Body of pancreas (tissue), 4 donors: Measurements from ENCODE around the gene CNTNAP2. TPM values are rescaled to one million over a fixed set of nuclear protein-coding genes. Genes with fewer than 3 reads are reported as not detected.

Source experiments
- ATAC-seq: fragments of 150-250 bp; one replicate; pipeline ENCODE4 v1.9.1; 2016
- DNase-seq, 4 donors: peaks; one replicate each; pipeline ENCODE4 v3.0.0-alpha.2; 2019
- H3K27ac ChIP-seq, 4 donors: fragments of 200-600 bp; sonication (generic); 1 replicate in 3 of 4; 2 replicates in 1 of 4; pipeline versions ENCODE4 v1.5.1 to v1.6.1; 2016 to 2019; ENCODE audit warnings: mild to moderate bottlenecking in 1 of 4, mixed read lengths in 1 of 4, moderate library complexity in 1 of 4
- H3K27me3 ChIP-seq, 2 donors: fragments of 200-600 bp; sonication (generic); one replicate each; pipeline ENCODE4 v1.6.0; 2016; ENCODE audit warnings: mild to moderate bottlenecking in 1 of 2
- H3K36me3 ChIP-seq, 2 donors: fragments of 200-600 bp; sonication (generic); replicated peaks in 1 of 2; 2 replicates each; pipeline ENCODE4 v1.5.1; 2016; ENCODE audit warnings: low read depth in 2 of 2; ENCODE audit not compliant: insufficient read depth in 1 of 2
- H3K4me1 ChIP-seq: fragments of 200-600 bp; sonication (generic); one replicate; pipeline ENCODE4 v1.6.0; 2016
- H3K4me3 ChIP-seq, 2 donors: fragments of 200-600 bp; sonication (generic); 1 replicate in 1 of 2; 2 replicates in 1 of 2; pipeline ENCODE4 v1.5.1; 2016 to 2019
- H3K9me3 ChIP-seq, 3 donors: fragments of 200-600 bp; sonication (generic); 1 replicate in 2 of 3; 2 replicates in 1 of 3; pipeline ENCODE4 v1.5.1; 2016
- POLR2A ChIP-seq, 3 donors: fragments of 450-650 bp; IDR thresholded peaks; one replicate each; pipeline ENCODE4 v1.6.1; 2016; ENCODE audit warnings: antibody characterized with exemption in 3 of 3, mild to moderate bottlenecking in 2 of 3
- WGBS, 2 donors: methylation state at CpG; one replicate each; pipeline ENCODE4 v1.1.5; 2017; 5-methylcytosine and 5-hydroxymethylcytosine counted together
- intact Hi-C: fragments of 100-400 bp; cut with DNase I; formaldehyde crosslinking; loops from one replicate; pipeline ENCODE4 v1.15.1; 2023
- total RNA-seq, 2 donors: library from RNA; depleted of rRNA; stranded (reverse); fragments of >200 nt; gene quantifications; one replicate each; pipeline ENCODE4 v1.1.0, GENCODE V29; 2016
- TF ChIP-seq, protein P1 (sequence below), 7 experiments: fragments of 450-650 bp in 4 of 7; fragments of 200-600 bp in 3 of 7; sonication (generic) in 3 of 7; IDR thresholded peaks; one replicate each; pipeline ENCODE4 v1.5.1; 2016 to 2019; ENCODE audit warnings: antibody characterized with exemption in 7 of 7

The CNTNAP2 gene
- total RNA-seq, 2 donors from 2014 or later: 1.0 TPM; not detected in 1

DNA sequence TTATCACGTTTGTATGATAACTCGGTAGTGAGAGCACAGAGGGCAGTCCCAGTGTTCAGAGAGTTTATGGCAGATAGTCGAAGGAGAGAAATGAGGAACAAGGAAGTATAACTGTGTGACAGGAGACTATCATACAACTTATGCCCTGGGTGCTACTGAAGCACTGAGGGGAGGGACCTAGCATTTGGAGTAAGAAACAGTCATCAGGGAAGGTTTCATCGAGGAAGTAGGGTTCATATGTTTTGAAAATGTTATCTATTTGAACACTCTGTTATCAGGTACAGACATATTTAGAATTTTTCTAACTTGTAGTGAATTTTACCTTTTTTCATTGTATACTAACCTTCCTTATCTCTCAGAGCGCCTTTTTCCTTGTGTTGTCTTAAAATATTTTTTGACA, 1259.6 kb downstream of the CNTNAP2 start:
- Histone ChIP-seq H3K9me3 (no peaks in the 10 kb centered on the region), H3K27ac (no peak overlapping the region), H3K4me1 (no peaks in the 10 kb centered on the region), H3K36me3 (no peaks in the 10 kb centered on the region), H3K27me3 (no peaks in the 10 kb centered on the region), H3K4me3 (no peak overlapping the region)
- TF ChIP-seq, protein P1, sequence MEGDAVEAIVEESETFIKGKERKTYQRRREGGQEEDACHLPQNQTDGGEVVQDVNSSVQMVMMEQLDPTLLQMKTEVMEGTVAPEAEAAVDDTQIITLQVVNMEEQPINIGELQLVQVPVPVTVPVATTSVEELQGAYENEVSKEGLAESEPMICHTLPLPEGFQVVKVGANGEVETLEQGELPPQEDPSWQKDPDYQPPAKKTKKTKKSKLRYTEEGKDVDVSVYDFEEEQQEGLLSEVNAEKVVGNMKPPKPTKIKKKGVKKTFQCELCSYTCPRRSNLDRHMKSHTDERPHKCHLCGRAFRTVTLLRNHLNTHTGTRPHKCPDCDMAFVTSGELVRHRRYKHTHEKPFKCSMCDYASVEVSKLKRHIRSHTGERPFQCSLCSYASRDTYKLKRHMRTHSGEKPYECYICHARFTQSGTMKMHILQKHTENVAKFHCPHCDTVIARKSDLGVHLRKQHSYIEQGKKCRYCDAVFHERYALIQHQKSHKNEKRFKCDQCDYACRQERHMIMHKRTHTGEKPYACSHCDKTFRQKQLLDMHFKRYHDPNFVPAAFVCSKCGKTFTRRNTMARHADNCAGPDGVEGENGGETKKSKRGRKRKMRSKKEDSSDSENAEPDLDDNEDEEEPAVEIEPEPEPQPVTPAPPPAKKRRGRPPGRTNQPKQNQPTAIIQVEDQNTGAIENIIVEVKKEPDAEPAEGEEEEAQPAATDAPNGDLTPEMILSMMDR (IDR thresholded peaks at IDR 0.05): no peak
- TF ChIP-seq POLR2A (IDR thresholded peaks at IDR 0.05): no peak
- 41 to 49% methylated on average over 5 of the region's 5 CpGs for WGBS, 2 donors
- DNase-seq (no peak), ATAC-seq (no peak)
- intact Hi-C loops: no loop called here

DNA sequence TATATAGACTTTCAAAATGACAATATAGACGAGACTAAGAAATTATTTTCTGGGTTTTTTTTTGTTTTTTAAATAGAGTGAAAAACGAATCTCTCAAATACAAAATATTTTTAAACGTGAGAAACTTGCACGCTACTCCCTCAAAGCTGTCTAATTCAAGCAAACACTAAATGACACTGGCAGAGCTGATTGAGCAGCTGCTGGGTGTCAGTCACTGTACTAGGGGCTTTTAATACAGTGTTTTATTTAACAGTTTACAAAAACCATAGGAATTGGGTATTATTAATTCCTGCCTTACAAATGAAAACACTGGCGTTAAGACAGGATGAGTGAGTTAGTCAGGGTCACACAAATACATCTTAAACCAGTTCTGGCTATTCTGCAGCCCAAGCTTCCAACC, 1264.3 kb downstream of the CNTNAP2 start:
- no peaks in the 10 kb centered on the region for H3K9me3 ChIP-seq
- 62 to 67% methylated on average over 5 of the region's 5 CpGs for WGBS, 2 donors
- H3K4me1 ChIP-seq: no peaks in the 10 kb centered on the region
- TF ChIP-seq, protein P1 (IDR thresholded peaks at IDR 0.05): no peak
- TF ChIP-seq POLR2A (IDR thresholded peaks at IDR 0.05): no peak
- H3K36me3 ChIP-seq: no peaks in the 10 kb centered on the region
- DNase-seq: no peak
- intact Hi-C loops: no loop called here
- no peak overlapping the region for H3K27ac ChIP-seq
- H3K4me3 ChIP-seq: no peak overlapping the region
- H3K27me3 ChIP-seq: no peaks in the 10 kb centered on the region
- ATAC-seq: no peak

DNA sequence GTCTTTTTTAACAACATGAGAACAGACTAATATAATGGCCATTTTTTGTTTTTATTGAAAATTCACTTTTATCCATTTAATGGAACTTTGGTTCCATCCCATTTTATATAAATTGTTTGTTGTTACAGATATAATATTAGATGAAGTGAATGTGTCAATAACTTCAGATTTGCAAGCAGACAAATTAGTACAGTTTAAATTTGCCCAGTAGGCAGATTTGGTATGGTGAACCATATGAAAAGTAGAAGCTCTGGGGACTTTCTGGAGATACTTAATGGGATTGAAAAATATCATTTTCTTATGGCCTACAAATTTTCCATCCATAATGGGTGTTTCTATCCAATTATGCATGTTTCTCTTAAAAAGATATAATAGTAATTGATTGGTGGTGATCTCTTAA, 1277.7 kb downstream of the CNTNAP2 start:
- no peak overlapping the region for H3K4me3 ChIP-seq
- DNase-seq (no peak), ATAC-seq (no peak)
- no peak overlapping the region for H3K27ac ChIP-seq
- no peaks in the 10 kb centered on the region for H3K36me3 ChIP-seq
- peaks cover 5% of the 10 kb centered on the region for H3K4me1 ChIP-seq
- intact Hi-C loops: no loop called here
- TF ChIP-seq POLR2A (IDR thresholded peaks at IDR 0.05): no peak
- TF ChIP-seq, protein P1 (IDR thresholded peaks at IDR 0.05): no peak
- H3K9me3 ChIP-seq: no peaks in the 10 kb centered on the region
- H3K27me3 ChIP-seq: no peaks in the 10 kb centered on the region

- WGBS, 2 donors: 36 to 51% methylated on average over 3 of the region's 3 CpGs
- intact Hi-C loops: no loop called here
- Histone ChIP-seq H3K4me3 (no peak overlapping the region), H3K27ac (no peak overlapping the region), H3K27me3 (no peaks in the 10 kb centered on the region), H3K9me3 (no peaks in the 10 kb centered on the region), H3K4me1 (peaks cover 5% of the 10 kb centered on the region), H3K36me3 (no peaks in the 10 kb centered on the region)
- TF ChIP-seq POLR2A (IDR thresholded peaks at IDR 0.05): no peak
- TF ChIP-seq, protein P1 (IDR thresholded peaks at IDR 0.05): no peak
- DNase-seq (peak in 1 of 4 donors; percentile 2), ATAC-seq (no peak)
Measured at GRCh38 chr7:147400221-147400689, 1283.7 kb downstream of the CNTNAP2 start.

- no peak overlapping the region for H3K4me3 ChIP-seq
- no peaks in the 10 kb centered on the region for H3K9me3 ChIP-seq
- TF ChIP-seq POLR2A (IDR thresholded peaks at IDR 0.05): no peak
- TF ChIP-seq, protein P1 (IDR thresholded peaks at IDR 0.05): no peak
- no peak overlapping the region for H3K27ac ChIP-seq
- 83 to 86% methylated on average over 1 of the region's 1 CpG for WGBS, 2 donors
- DNase-seq: no peak
- no peak for ATAC-seq
- no peaks in the 10 kb centered on the region for H3K27me3 ChIP-seq
- no peaks in the 10 kb centered on the region for H3K36me3 ChIP-seq
- intact Hi-C loops: no loop called here
- H3K4me1 ChIP-seq: peaks cover 5% of the 10 kb centered on the region
Measured at GRCh38 chr7:147400925-147401324, 1284.3 kb downstream of the CNTNAP2 start.
